Fibroblast of skin of left biceps (primary cell): ENCODE data around the gene CSTF3.
"Not testable (repeated sequence)": the region's sequence is repeated elsewhere in the genome, so short reads cannot be mapped to it uniquely, and the experiment has no call there.

Experiments
- DNase-seq, 2 experiments: peaks; one replicate each; pipeline ENCODE4 v3.0.0-alpha.2; 2013; ENCODE audit warnings: low read depth in 2 of 2

Gene CSTF3

GRCh38 chr11:33161120-33162005 lies at the start of gene CSTF3:
CSTF3 (minus strand) TSS chr11:33161480; CDS start chr11:33161325, 155 bp downstream.
- DNase-seq, result peak; percentile 96 to 97

GRCh38 chr11:33208150-33208549 lies 46.9 kb upstream of the CSTF3 start:
- no peak for DNase-seq

GRCh38 chr11:33207408-33207985 lies 46.2 kb upstream of the CSTF3 start:
- no peak for DNase-seq

- DNase-seq, result no peak
Observed at GRCh38 chr11:33197915-33198727, 36.8 kb upstream of the CSTF3 start.

GRCh38 chr11:33195462-33196173 lies 34.3 kb upstream of the CSTF3 start:
- no peak for DNase-seq

- DNase-seq, result no peak
Observed at GRCh38 chr11:33194455-33194854, 33.2 kb upstream of the CSTF3 start.

- DNase-seq, result no peak
Observed at GRCh38 chr11:33191467-33191866, 30.2 kb upstream of the CSTF3 start.

GRCh38 chr11:33187998-33188722 lies 26.9 kb upstream of the CSTF3 start:
- no peak for DNase-seq

GRCh38 chr11:33185756-33186155 lies 24.5 kb upstream of the CSTF3 start:
- DNase-seq, result no peak

- DNase-seq, result no peak
Observed at GRCh38 chr11:33182246-33182878, 21.1 kb upstream of the CSTF3 start.

- no peak for DNase-seq
Observed at GRCh38 chr11:33179348-33179803, 18.1 kb upstream of the CSTF3 start.

- DNase-seq, result peak; percentile 44 to 59
Observed at GRCh38 chr11:33178443-33179180, 17.3 kb upstream of the CSTF3 start.

- no peak for DNase-seq
Observed at GRCh38 chr11:33177676-33178336, 16.5 kb upstream of the CSTF3 start.

- not testable (repeated sequence) for DNase-seq
Observed at GRCh38 chr11:33176760-33177159, 15.5 kb upstream of the CSTF3 start.

GRCh38 chr11:33172996-33173395 lies 11.7 kb upstream of the CSTF3 start:
- no peak for DNase-seq

- DNase-seq, result no peak
Observed at GRCh38 chr11:33172345-33172744, 11.1 kb upstream of the CSTF3 start.

GRCh38 chr11:33171251-33171650 lies 10.0 kb upstream of the CSTF3 start:
- DNase-seq, result no peak

- no peak for DNase-seq
Observed at GRCh38 chr11:33168709-33169200, 7.5 kb upstream of the CSTF3 start.

GRCh38 chr11:33162831-33163230 lies 1.6 kb upstream of the CSTF3 start:
- DNase-seq, result no peak
